CD14-positive monocyte (primary cell): Measurements from ENCODE around the gene CREB5. TPM values are rescaled to one million over a fixed set of nuclear protein-coding genes. Genes with fewer than 3 reads are reported as not detected.

Experiments used
- DNase-seq, 3 donors: peaks; one replicate each; pipeline ENCODE4 v3.0.0-alpha.2; 2011 to 2022
- H2AFZ ChIP-seq: 2 replicates; pipeline ENCODE4 v1.6.0; 2012; ENCODE audit warnings: mild to moderate bottlenecking, low read depth, low read length, inconsistent platforms; ENCODE audit not compliant: insufficient read depth, poor library complexity, severe bottlenecking
- H3K27ac ChIP-seq, 2 donors: 1 replicate in 1 of 2; 2 replicates in 1 of 2; pipeline ENCODE4 v1.5.1; 2012 to 2013; ENCODE audit warnings: low read length in 2 of 2, control low read depth in 1 of 2, inconsistent platforms in 1 of 2, low read depth in 1 of 2, mild to moderate bottlenecking in 1 of 2
- H3K27me3 ChIP-seq, 2 donors: one replicate each; pipeline versions ENCODE4 v1.6.0 to v1.6.1; 2011 to 2013; ENCODE audit warnings: low read length in 2 of 2; ENCODE audit not compliant: control insufficient read depth in 2 of 2, insufficient read depth in 2 of 2
- H3K36me3 ChIP-seq, 2 donors: replicated peaks in 1 of 2; 1 replicate in 1 of 2; 2 replicates in 1 of 2; pipeline versions ENCODE4 v1.5.1 to v1.6.1; 2012 to 2013; ENCODE audit warnings: low read length in 2 of 2, control low read depth in 1 of 2, inconsistent platforms in 1 of 2, mild to moderate bottlenecking in 1 of 2; ENCODE audit not compliant: insufficient read depth in 2 of 2, control insufficient read depth in 1 of 2
- H3K4me1 ChIP-seq, 2 donors: 1 replicate in 1 of 2; 2 replicates in 1 of 2; pipeline versions ENCODE4 v1.5.1 to v1.6.1; 2012 to 2013; ENCODE audit warnings: low read length in 2 of 2, control low read depth in 1 of 2, inconsistent platforms in 1 of 2, mild to moderate bottlenecking in 1 of 2, moderate library complexity in 1 of 2; ENCODE audit not compliant: insufficient read depth in 2 of 2, control insufficient read depth in 1 of 2
- H3K4me2 ChIP-seq: replicated peaks from 2 replicates; pipeline ENCODE3; 2012; ENCODE audit warnings: low read length, moderate library complexity, mild to moderate bottlenecking; ENCODE audit not compliant: poor library complexity, severe bottlenecking; ENCODE audit errors: extremely low read depth
- H3K4me3 ChIP-seq, 3 experiments: fragments of 200-600 bp in 1 of 3; sonication (generic) in 1 of 3; replicated peaks in 1 of 3; 1 replicate in 2 of 3; 2 replicates in 1 of 3; pipeline ENCODE4 v1.5.1; 2011 to 2013; ENCODE audit warnings: low read length in 3 of 3, mild to moderate bottlenecking in 3 of 3, control low read depth in 2 of 3, low read depth in 2 of 3, inconsistent platforms in 1 of 3, moderate library complexity in 1 of 3
- H3K79me2 ChIP-seq: 2 replicates; pipeline ENCODE4 v1.6.0; 2012; ENCODE audit warnings: mild to moderate bottlenecking, control low read depth, inconsistent platforms, low read length, moderate library complexity; ENCODE audit not compliant: insufficient read depth
- H3K9ac ChIP-seq: 2 replicates; pipeline ENCODE4 v1.6.0; 2017; ENCODE audit warnings: low read length, mild to moderate bottlenecking; ENCODE audit not compliant: insufficient read depth, poor library complexity, severe bottlenecking
- H3K9me3 ChIP-seq, 2 donors: replicated peaks in 1 of 2; 1 replicate in 1 of 2; 2 replicates in 1 of 2; pipeline versions ENCODE4 v1.5.1 to v1.6.1; 2012 to 2013; ENCODE audit warnings: low read length in 2 of 2, control low read depth in 1 of 2; ENCODE audit not compliant: control insufficient read depth in 1 of 2, insufficient read depth in 1 of 2
- H4K20me1 ChIP-seq: 2 replicates; pipeline ENCODE4 v1.6.0; 2012; ENCODE audit warnings: mild to moderate bottlenecking, low read length, control low read depth, moderate library complexity; ENCODE audit not compliant: insufficient read depth
- H3K27ac Mint-ChIP-seq, 7 donors: one replicate each; pipeline ENCODE4 v1.8.0; 2020; ENCODE audit warnings: mild to moderate bottlenecking in 7 of 7, mixed read lengths in 7 of 7, moderate library complexity in 6 of 7, inconsistent platforms in 2 of 7
- H3K27me3 Mint-ChIP-seq, 3 donors: one replicate each; pipeline ENCODE4 v1.8.0; 2021 to 2022; ENCODE audit warnings: low read depth in 3 of 3, mild to moderate bottlenecking in 3 of 3, mixed read lengths in 3 of 3, moderate library complexity in 3 of 3, inconsistent platforms in 1 of 3
- H3K36me3 Mint-ChIP-seq, 2 donors: one replicate each; pipeline ENCODE4 v1.8.0; 2020; ENCODE audit warnings: mixed read lengths in 2 of 2, inconsistent platforms in 1 of 2, mild to moderate bottlenecking in 1 of 2
- H3K4me1 Mint-ChIP-seq: one replicate; pipeline ENCODE4 v1.8.0; 2020; ENCODE audit warnings: mild to moderate bottlenecking, mixed read lengths
- H3K4me3 Mint-ChIP-seq, 2 donors: one replicate each; pipeline ENCODE4 v1.8.0; 2020; ENCODE audit warnings: mild to moderate bottlenecking in 2 of 2, mixed read lengths in 2 of 2, moderate library complexity in 1 of 2
- H3K9me3 Mint-ChIP-seq, 7 donors: one replicate each; pipeline ENCODE4 v1.8.0; 2020 to 2022; ENCODE audit warnings: mixed read lengths in 7 of 7, mild to moderate bottlenecking in 6 of 7, moderate library complexity in 6 of 7, inconsistent platforms in 2 of 7
- WGBS: methylation state at CpG from one replicate; pipeline ENCODE4 v1.1.5; 2013; ENCODE audit warnings: missing lambda C conversion rate; ENCODE audit not compliant: insufficient coverage; 5-methylcytosine and 5-hydroxymethylcytosine counted together
- intact Hi-C, 2 donors: fragments of 100-400 bp; cut with micrococcal nuclease; formaldehyde crosslinking; loops; one replicate each; pipeline versions ENCODE4 v1.15.0 to v1.15.1; 2023
- polyA plus RNA-seq, 3 donors: library from polyadenylated mRNA; depleted of rRNA in 1 of 3; unstranded in 2 of 3; stranded (reverse) in 1 of 3; fragments of 300-500 nt in 2 of 3; fragments of >200 nt in 1 of 3; fragmentation: Illumina TruSeq in 2 of 3; gene quantifications; 1 replicate in 2 of 3; 2 replicates in 1 of 3; pipeline ENCODE4 v1.2.3, GENCODE V29; 2012 to 2021
- TF ChIP-seq, protein P1 (sequence below): fragments of 200-600 bp; IDR thresholded peaks from one replicate; pipeline ENCODE4 v1.8.0; 2022; ENCODE audit warnings: antibody characterized with exemption, mild to moderate bottlenecking

The CREB5 gene
- polyA plus RNA-seq, 3 donors: 25.1 to 72.3 (median 44.2) TPM

- no peak overlapping the region for H3K9ac ChIP-seq
- TF ChIP-seq, protein P1, sequence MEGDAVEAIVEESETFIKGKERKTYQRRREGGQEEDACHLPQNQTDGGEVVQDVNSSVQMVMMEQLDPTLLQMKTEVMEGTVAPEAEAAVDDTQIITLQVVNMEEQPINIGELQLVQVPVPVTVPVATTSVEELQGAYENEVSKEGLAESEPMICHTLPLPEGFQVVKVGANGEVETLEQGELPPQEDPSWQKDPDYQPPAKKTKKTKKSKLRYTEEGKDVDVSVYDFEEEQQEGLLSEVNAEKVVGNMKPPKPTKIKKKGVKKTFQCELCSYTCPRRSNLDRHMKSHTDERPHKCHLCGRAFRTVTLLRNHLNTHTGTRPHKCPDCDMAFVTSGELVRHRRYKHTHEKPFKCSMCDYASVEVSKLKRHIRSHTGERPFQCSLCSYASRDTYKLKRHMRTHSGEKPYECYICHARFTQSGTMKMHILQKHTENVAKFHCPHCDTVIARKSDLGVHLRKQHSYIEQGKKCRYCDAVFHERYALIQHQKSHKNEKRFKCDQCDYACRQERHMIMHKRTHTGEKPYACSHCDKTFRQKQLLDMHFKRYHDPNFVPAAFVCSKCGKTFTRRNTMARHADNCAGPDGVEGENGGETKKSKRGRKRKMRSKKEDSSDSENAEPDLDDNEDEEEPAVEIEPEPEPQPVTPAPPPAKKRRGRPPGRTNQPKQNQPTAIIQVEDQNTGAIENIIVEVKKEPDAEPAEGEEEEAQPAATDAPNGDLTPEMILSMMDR: no peak
- intact Hi-C loops: no loop called here
- H4K20me1 ChIP-seq: no peaks in the 10 kb centered on the region
- 93% methylated on average over 2 of the region's 4 CpGs for WGBS
- no peaks in the 10 kb centered on the region for H3K36me3 ChIP-seq
- no peak overlapping the region for H3K4me3 ChIP-seq
- Mint-ChIP-seq H3K4me1 (no peaks in the 10 kb centered on the region), H3K27ac (no peak overlapping the region), H3K9me3 (peaks cover 0 to 8% (median 0%) of the 10 kb centered on the region in 7 donors), H3K27me3 (peaks cover 0 to 6% (median 5%) of the 10 kb centered on the region in 3 donors), H3K4me3 (no peak overlapping the region), H3K36me3 (no peaks in the 10 kb centered on the region)
- no peaks in the 10 kb centered on the region for H3K9me3 ChIP-seq
- no peak overlapping the region for H2AFZ ChIP-seq
- no peak overlapping the region for H3K27ac ChIP-seq
- no peak overlapping the region for H3K4me2 ChIP-seq
- H3K27me3 ChIP-seq: no peaks in the 10 kb centered on the region
- DNase-seq: no peak
- no peaks in the 10 kb centered on the region for H3K79me2 ChIP-seq
- H3K4me1 ChIP-seq: no peaks in the 10 kb centered on the region
Measured at GRCh38 chr7:28530803-28531175, 118.5 kb downstream of the CREB5 start.

DNA sequence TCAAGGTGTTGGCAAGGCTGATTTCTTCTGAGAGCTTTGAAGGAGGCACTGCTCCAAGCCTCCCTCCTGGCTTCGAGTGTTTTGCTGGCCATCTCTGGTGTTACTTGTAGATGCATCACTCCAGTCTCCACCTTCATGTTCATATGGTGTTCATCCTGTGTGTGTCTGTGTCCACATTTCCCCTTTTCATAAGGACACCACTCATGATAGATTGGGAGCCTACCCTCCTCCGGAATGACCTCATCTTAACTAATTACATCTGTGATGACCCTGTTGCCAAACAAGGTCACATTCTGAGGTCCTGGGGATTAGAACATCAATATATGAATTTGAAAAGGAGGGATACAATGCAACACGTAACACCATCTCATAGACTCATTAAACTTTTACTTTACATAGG, 119.0 kb downstream of the CREB5 start:
- no peak overlapping the region for H2AFZ ChIP-seq
- no peak for DNase-seq
- no peak overlapping the region for H3K4me3 Mint-ChIP-seq
- no peak overlapping the region for H3K4me3 ChIP-seq
- H3K9me3 Mint-ChIP-seq: peaks cover 0 to 8% (median 0%) of the 10 kb centered on the region in 7 donors
- H3K36me3 Mint-ChIP-seq: no peaks in the 10 kb centered on the region
- TF ChIP-seq, protein P1: no peak
- 100% methylated on average over 1 of the region's 3 CpGs for WGBS
- peaks cover 0 to 3% of the 10 kb centered on the region in 2 donors for H3K27me3 ChIP-seq
- no peak overlapping the region for H3K27ac ChIP-seq
- H3K36me3 ChIP-seq: no peaks in the 10 kb centered on the region
- intact Hi-C loops: no loop called here
- no peak overlapping the region for H3K9ac ChIP-seq
- no peaks in the 10 kb centered on the region for H3K9me3 ChIP-seq
- H3K4me1 ChIP-seq: no peaks in the 10 kb centered on the region
- H3K27ac Mint-ChIP-seq: no peak overlapping the region
- no peaks in the 10 kb centered on the region for H3K4me1 Mint-ChIP-seq
- no peaks in the 10 kb centered on the region for H4K20me1 ChIP-seq
- H3K4me2 ChIP-seq: no peak overlapping the region
- peaks cover 0 to 9% (median 5%) of the 10 kb centered on the region in 3 donors for H3K27me3 Mint-ChIP-seq
- H3K79me2 ChIP-seq: no peaks in the 10 kb centered on the region
